Right atrium auricular region (tissue), 2 donors: ENCODE measurements around the gene YES1. TPM values are rescaled to one million over a fixed set of nuclear protein-coding genes. Genes with fewer than 3 reads are reported as not detected.

ENCODE experiments used
- DNase-seq: peaks from one replicate; pipeline ENCODE4 v3.0.0-alpha.2; 2019; ENCODE audit warnings: low spot score
- H3K27ac ChIP-seq, 2 donors: fragments of 200-600 bp; sonication (generic); 1 replicate in 1 of 2; 2 replicates in 1 of 2; pipeline ENCODE4 v1.5.1; 2016 to 2019
- H3K27me3 ChIP-seq, 2 donors: fragments of 200-600 bp; sonication (generic); one replicate each; pipeline versions ENCODE4 v1.5.1 to v1.6.0; 2017 to 2019
- H3K36me3 ChIP-seq: fragments of 200-600 bp; sonication (generic); one replicate; pipeline ENCODE4 v1.5.1; 2016
- H3K4me1 ChIP-seq, 2 donors: fragments of 200-600 bp; sonication (generic); one replicate each; pipeline versions ENCODE4 v1.5.1 to v1.6.0; 2017 to 2019
- H3K4me3 ChIP-seq, 2 donors: fragments of 200-600 bp; sonication (generic); 1 replicate in 1 of 2; 2 replicates in 1 of 2; pipeline ENCODE4 v1.5.1; 2017 to 2019; ENCODE audit warnings: mild to moderate bottlenecking in 1 of 2, moderate library complexity in 1 of 2
- H3K9me3 ChIP-seq, 2 donors: fragments of 200-600 bp; sonication (generic); one replicate each; pipeline ENCODE4 v1.5.1; 2019
- CTCF ChIP-seq, 2 donors: fragments of 200-600 bp; sonication (generic); IDR thresholded peaks; one replicate each; pipeline ENCODE4 v1.5.1; 2019; ENCODE audit warnings: antibody characterized with exemption in 2 of 2
- total RNA-seq, 2 donors: library from RNA; depleted of rRNA; stranded (reverse); fragments of >200 nt; gene quantifications; one replicate each; pipeline ENCODE4 v1.1.0, GENCODE V29; 2016

YES1 gene
- total RNA-seq, 2 donors from 2014 or later, result 20.3 to 37.3 TPM

GRCh38 chr18:708096-708495 lies 103.9 kb downstream of the YES1 start:
- Histone ChIP-seq H3K4me3 (no peak overlapping the region), H3K36me3 (peaks cover 10% of the 10 kb centered on the region), H3K4me1 (peaks cover 0 to 19% of the 10 kb centered on the region in 2 donors), H3K9me3 (no peaks in the 10 kb centered on the region), H3K27me3 (no peaks in the 10 kb centered on the region), H3K27ac (no peak overlapping the region)
- TF ChIP-seq CTCF (IDR thresholded peaks at IDR 0.05), result no peak
- peak; percentile 51 for DNase-seq

GRCh38 chr18:706405-706804 lies 105.6 kb downstream of the YES1 start:
- Histone ChIP-seq H3K4me1 (peaks cover 0 to 17% of the 10 kb centered on the region in 2 donors), H3K4me3 (no peak overlapping the region), H3K27ac (no peak overlapping the region), H3K36me3 (peaks cover 10% of the 10 kb centered on the region), H3K9me3 (no peaks in the 10 kb centered on the region), H3K27me3 (no peaks in the 10 kb centered on the region)
- no peak for TF ChIP-seq CTCF (IDR thresholded peaks at IDR 0.05)
- DNase-seq, result peak; percentile 21

- Histone ChIP-seq H3K4me3 (no peak overlapping the region), H3K27me3 (no peaks in the 10 kb centered on the region), H3K36me3 (peaks cover 10% of the 10 kb centered on the region), H3K4me1 (no peaks in the 10 kb centered on the region), H3K27ac (no peak overlapping the region), H3K9me3 (no peaks in the 10 kb centered on the region)
- peak; percentile 42 for DNase-seq
- TF ChIP-seq CTCF (IDR thresholded peaks at IDR 0.05), result no peak
These were observed 108.7 kb downstream of the YES1 start for GRCh38 chr18:703213-703967.

GRCh38 chr18:697800-698199 lies 114.2 kb downstream of the YES1 start:
- Histone ChIP-seq H3K4me1 (peaks cover 0 to 9% of the 10 kb centered on the region in 2 donors), H3K27ac (no peak overlapping the region), H3K4me3 (no peak overlapping the region), H3K9me3 (no peaks in the 10 kb centered on the region), H3K36me3 (no peaks in the 10 kb centered on the region), H3K27me3 (no peaks in the 10 kb centered on the region)
- DNase-seq, result no peak
- TF ChIP-seq CTCF (IDR thresholded peaks at IDR 0.05), result no peak

- Histone ChIP-seq H3K27me3 (no peaks in the 10 kb centered on the region), H3K36me3 (no peaks in the 10 kb centered on the region), H3K27ac (no peak overlapping the region), H3K9me3 (no peaks in the 10 kb centered on the region), H3K4me3 (no peak overlapping the region), H3K4me1 (peaks cover 0 to 9% of the 10 kb centered on the region in 2 donors)
- DNase-seq, result no peak
- no peak for TF ChIP-seq CTCF (IDR thresholded peaks at IDR 0.05)
These were observed 115.0 kb downstream of the YES1 start for GRCh38 chr18:697012-697411.
